ENCODE measurements around the gene FAM227B.
"Not testable (repeated sequence)": the region's sequence is repeated elsewhere in the genome, so short reads cannot be mapped to it uniquely, and the experiment has no call there.

GRCh38 chr15:49512739-49513138 lies 107.9 kb downstream of the FAM227B start:
- TF ChIP-seq ARNT (IDR thresholded peaks at IDR 0.05); BHLHE40 (IDR thresholded peaks at IDR 0.05; ENCODE audit: borderline replicate concordance); SP1 (IDR thresholded peaks at IDR 0.05); SUZ12 (IDR thresholded peaks at IDR 0.05); FOXK2 (IDR thresholded peaks at IDR 0.05); FOXA1 (IDR thresholded peaks at IDR 0.05): not testable (repeated sequence)
